H1 (cell line): ENCODE data around the gene ALDH4A1. TPM values are rescaled to one million over a fixed set of nuclear protein-coding genes. Genes with fewer than 3 reads are reported as not detected.

Experiments
- SAP30 ChIP-seq: fragments of 300-600 bp; sonication (generic); IDR thresholded peaks from 2 replicates; pipeline ENCODE4 v1.7.1; 2012; ENCODE audit warnings: low read length, moderate library complexity, mild to moderate bottlenecking, inconsistent platforms; ENCODE audit not compliant: insufficient read depth, insufficient replicate concordance
- TCF12 ChIP-seq: IDR thresholded peaks from 2 replicates; pipeline ENCODE4 v1.6.1; 2011; ENCODE audit warnings: low read depth, mild to moderate bottlenecking, low read length
- polyA plus RNA-seq, 7 experiments: library from polyadenylated mRNA; depleted of rRNA in 3 of 7; stranded (reverse) in 5 of 7; unstranded in 2 of 7; fragments of >200 nt in 5 of 7; fragments of 200-250 nt in 2 of 7; gene quantifications; 1 replicate in 5 of 7; 2 replicates in 1 of 7; 4 replicates in 1 of 7; pipeline versions ENCODE4 v1.2.1 to v1.2.3, GENCODE V29; 2011 to 2013; ENCODE audit warnings: missing spikeins in 2 of 7, mixed read lengths in 2 of 7
- total RNA-seq: library from RNA; stranded (reverse); fragmentation: NEBNext Ultra II Directional; extraction: Animal tissue kit (Norgen Biotek cat#: 25700); gene quantifications from 2 replicates; pipeline ENCODE4 v1.2.1, GENCODE V29; 2021

Gene ALDH4A1
- total and polyA plus RNA-seq, 2 of the 8 experiments (the other 6 are each of a cell fraction or from before 2014, with no cell fraction given) = 30.3 to 35.9 TPM

- TF ChIP-seq TCF12 = no peak
- TF ChIP-seq SAP30 = no peak
Measured at GRCh38 chr1:18901147-18901951, 1.0 kb downstream of the ALDH4A1 start (continued).
